HG03354 (cell line): Measurements from ENCODE around the gene COL4A2.
A peak's percentile ranks its signal among the peaks of the same experiment; 100 is the strongest.

Experiments used
- ATAC-seq: cut with Tn5 transposase; IDR thresholded peaks from one replicate; pipeline ENCODE4 v1.9.1; 2021; ENCODE audit warnings: mild to moderate bottlenecking; ENCODE audit not compliant: unreplicated experiment, poor library complexity, severe bottlenecking

COL4A2 gene

GRCh38 chr13:110457361-110457760 is 150.3 kb downstream of the COL4A2 start:
- no peak for ATAC-seq

GRCh38 chr13:110458017-110458416 is 150.9 kb downstream of the COL4A2 start:
- ATAC-seq, result no peak

GRCh38 chr13:110458594-110459365 is 151.7 kb downstream of the COL4A2 start:
- no peak for ATAC-seq

GRCh38 chr13:110462091-110462490 is 155.0 kb downstream of the COL4A2 start:
- ATAC-seq, result no peak

- ATAC-seq, result no peak
Measured at GRCh38 chr13:110463156-110463555, 156.1 kb downstream of the COL4A2 start.

- no peak for ATAC-seq
Measured at GRCh38 chr13:110463871-110464510, 156.9 kb downstream of the COL4A2 start.

- ATAC-seq, result no peak
Measured at GRCh38 chr13:110464556-110465333, 157.7 kb downstream of the COL4A2 start.

GRCh38 chr13:110465696-110466095 is 158.6 kb downstream of the COL4A2 start:
- ATAC-seq, result no peak

- no peak for ATAC-seq
Measured at GRCh38 chr13:110466266-110466915, 159.3 kb downstream of the COL4A2 start.

GRCh38 chr13:110467516-110468110 is 160.5 kb downstream of the COL4A2 start:
- ATAC-seq, result no peak

- no peak for ATAC-seq
Measured at GRCh38 chr13:110468986-110469495, 162.0 kb downstream of the COL4A2 start.

GRCh38 chr13:110469597-110469996 is 162.5 kb downstream of the COL4A2 start:
- ATAC-seq, result no peak

- no peak for ATAC-seq
Measured at GRCh38 chr13:110470272-110471009, 163.4 kb downstream of the COL4A2 start.

- peak; percentile 49 for ATAC-seq
Measured at GRCh38 chr13:110471156-110471832, 164.2 kb downstream of the COL4A2 start.

GRCh38 chr13:110471833-110472162 is 164.7 kb downstream of the COL4A2 start:
- peak; percentile 99 for ATAC-seq

- ATAC-seq, result no peak
Measured at GRCh38 chr13:110472904-110473563, 165.9 kb downstream of the COL4A2 start.

- ATAC-seq, result no peak
Measured at GRCh38 chr13:110474713-110475112, 167.6 kb downstream of the COL4A2 start.

GRCh38 chr13:110475117-110475516 is 168.0 kb downstream of the COL4A2 start:
- ATAC-seq, result no peak
